Neural cell (in vitro differentiated cells): ENCODE data around the gene E2F4. TPM values are rescaled to one million over a fixed set of nuclear protein-coding genes. Genes with fewer than 3 reads are reported as not detected.

ENCODE experiments used
- H2AFZ ChIP-seq: fragments of 200-600, 300-800 bp; sonication (generic), shearing (Covaris generic); 2 replicates; pipeline ENCODE4 v1.6.0; 2014; ENCODE audit warnings: low read depth, mild to moderate bottlenecking, antibody characterized with exemption, low read length, moderate library complexity
- H3F3A ChIP-seq: fragments of 200-600 bp; shearing (Covaris generic); 2 replicates; pipeline ENCODE4 v1.6.1; 2016; ENCODE audit warnings: mild to moderate bottlenecking, moderate library complexity, mixed read lengths, antibody characterized with exemption, low read length; ENCODE audit not compliant: insufficient read depth, poor library complexity, severe bottlenecking
- H3K27ac ChIP-seq: fragments of 200-600, 300-800 bp; sonication (generic), shearing (Covaris generic); 2 replicates; pipeline ENCODE4 v1.5.1; 2014; ENCODE audit warnings: mild to moderate bottlenecking, low read length, moderate library complexity
- H3K27me3 ChIP-seq: fragments of 300-800, 200-600 bp; sonication (generic), shearing (Covaris generic); 2 replicates; pipeline ENCODE4 v1.6.0; 2014; ENCODE audit warnings: mild to moderate bottlenecking, low read depth, low read length, moderate library complexity; ENCODE audit not compliant: insufficient read depth
- H3K36me3 ChIP-seq: fragments of 300-800, 200-600 bp; sonication (generic), shearing (Covaris generic); 2 replicates; pipeline ENCODE4 v1.5.1; 2014; ENCODE audit warnings: mild to moderate bottlenecking, antibody characterized with exemption, low read length, moderate library complexity; ENCODE audit not compliant: insufficient read depth
- H3K4me2 ChIP-seq: fragments of 300-800, 200-600 bp; sonication (generic), shearing (Covaris generic); 2 replicates; pipeline ENCODE4 v1.6.0; 2014; ENCODE audit warnings: mild to moderate bottlenecking, low read length
- H3K4me3 ChIP-seq: fragments of 300-800, 200-600 bp; sonication (generic), shearing (Covaris generic); 2 replicates; pipeline ENCODE4 v1.5.1; 2014; ENCODE audit warnings: mild to moderate bottlenecking, low read length, moderate library complexity
- H3K79me2 ChIP-seq: fragments of 200-600 bp; shearing (Covaris generic); replicated peaks from 2 replicates; pipeline ENCODE4 v1.6.0; 2014; ENCODE audit warnings: mild to moderate bottlenecking, low read length, moderate library complexity; ENCODE audit not compliant: insufficient read depth
- H3K9ac ChIP-seq: fragments of 300-800, 200-600 bp; sonication (generic), shearing (Covaris generic); 2 replicates; pipeline ENCODE4 v1.6.1; 2016; ENCODE audit warnings: mild to moderate bottlenecking, low read length, mixed read lengths
- H3K9me2 ChIP-seq: fragments of 200-600 bp; shearing (Covaris generic); 2 replicates; pipeline ENCODE4 v1.6.1; 2016; ENCODE audit warnings: mild to moderate bottlenecking, low read length, mixed read lengths; ENCODE audit not compliant: insufficient read depth
- H3K9me3 ChIP-seq: fragments of 200-600, 300-800 bp; sonication (generic), shearing (Covaris generic); 2 replicates; pipeline ENCODE4 v1.6.1; 2016; ENCODE audit warnings: mild to moderate bottlenecking, mixed run types, low read length, moderate library complexity, mixed read lengths
- H4K20me1 ChIP-seq: fragments of 200-600 bp; shearing (Covaris generic); 2 replicates; pipeline ENCODE4 v1.6.1; 2016; ENCODE audit warnings: mild to moderate bottlenecking, mixed run types; ENCODE audit not compliant: insufficient read depth
- CTCF ChIP-seq: fragments of 450-650 bp; IDR thresholded peaks from 2 replicates; pipeline ENCODE4 v1.5.1; 2014; ENCODE audit warnings: antibody characterized with exemption, mild to moderate bottlenecking, moderate library complexity; ENCODE audit not compliant: poor library complexity, severe bottlenecking
- EP300 ChIP-seq: fragments of 450-650 bp; conservative IDR thresholded peaks from 2 replicates; pipeline ENCODE4 v1.6.1; 2014; ENCODE audit warnings: antibody characterized with exemption, mild to moderate bottlenecking, moderate library complexity; ENCODE audit not compliant: poor library complexity, severe bottlenecking
- EZH2 ChIP-seq: fragments of 200-600, 300-800 bp; shearing (Covaris generic), sonication (generic); IDR thresholded peaks from 2 replicates; pipeline ENCODE4 v1.6.1; 2014; ENCODE audit warnings: antibody characterized with exemption, low read length, borderline replicate concordance, mild to moderate bottlenecking; ENCODE audit not compliant: insufficient read depth, poor library complexity, severe bottlenecking
- MXI1 ChIP-seq: fragments of 450-650 bp; conservative IDR thresholded peaks from 2 replicates; pipeline ENCODE4 v1.6.1; 2014; ENCODE audit warnings: antibody characterized with exemption, mild to moderate bottlenecking; ENCODE audit not compliant: poor library complexity, severe bottlenecking
- POLR2AphosphoS5 ChIP-seq: IDR thresholded peaks from 2 replicates; pipeline ENCODE4 v1.6.1; 2012
- RAD21 ChIP-seq: fragments of 450-650 bp; conservative IDR thresholded peaks from 2 replicates; pipeline ENCODE4 v1.6.1; 2014; ENCODE audit warnings: antibody characterized with exemption, mild to moderate bottlenecking, moderate library complexity
- REST ChIP-seq: IDR thresholded peaks from 2 replicates; pipeline ENCODE4 v1.6.1; 2012; ENCODE audit warnings: borderline replicate concordance
- SMC3 ChIP-seq: fragments of 450-650 bp; conservative IDR thresholded peaks from 2 replicates; pipeline ENCODE4 v1.6.1; 2014; ENCODE audit warnings: antibody characterized with exemption, mild to moderate bottlenecking, moderate library complexity; ENCODE audit not compliant: poor library complexity
- TAF1 ChIP-seq: IDR thresholded peaks from 2 replicates; pipeline ENCODE4 v1.6.1; 2012; ENCODE audit warnings: low read depth
- polyA plus RNA-seq: library from polyadenylated mRNA; depleted of rRNA; stranded (reverse); fragments of >200 nt; gene quantifications from 2 replicates; pipeline ENCODE4 v1.2.3, GENCODE V29; 2014

E2F4 gene
- polyA plus RNA-seq, 1 donor from 2014 or later, result 112 TPM

GRCh38 chr16:67246756-67247191, 54.8 kb downstream of the E2F4 start:
- no peaks in the 10 kb centered on the region for H3K36me3 ChIP-seq
- no peak overlapping the region for H3K27ac ChIP-seq
- TF ChIP-seq CTCF (no peak), SMC3 (no peak), TAF1 (no peak), EZH2 (no peak), MXI1 (no peak), RAD21 (no peak), POLR2AphosphoS5 (no peak), REST (no peak), EP300 (no peak)
- H3K4me3 ChIP-seq, result peak overlapping the region; percentile 70
- H3K79me2 ChIP-seq, result no peaks in the 10 kb centered on the region
- H3K9me2 ChIP-seq, result no peaks in the 10 kb centered on the region
- no peak overlapping the region for H2AFZ ChIP-seq
- H4K20me1 ChIP-seq, result no peaks in the 10 kb centered on the region
- peaks cover 49% of the 10 kb centered on the region for H3K27me3 ChIP-seq
- no peak overlapping the region for H3K9ac ChIP-seq
- H3K4me2 ChIP-seq, result peak overlapping the region; percentile 73
- H3K9me3 ChIP-seq, result no peaks in the 10 kb centered on the region
- H3F3A ChIP-seq, result no peaks in the 10 kb centered on the region

GRCh38 chr16:67247192-67248072, 55.5 kb downstream of the E2F4 start, which contains the start of gene FHOD1:
Gene FHOD1, minus strand, starts transcription at chr16:67247481. Its CDS starts 71 bp downstream, at chr16:67247410.
- Histone ChIP-seq H3K9ac (peak within 1 kb of the TSS; percentile 59), H4K20me1 (no peaks in the 10 kb centered on the region), H3K36me3 (no peaks in the 10 kb centered on the region), H3K9me3 (no peaks in the 10 kb centered on the region), H2AFZ (no peak within 1 kb of the TSS), H3K4me3 (peak within 1 kb of the TSS; percentile 70), H3K4me2 (peak within 1 kb of the TSS; percentile 73), H3F3A (no peaks in the 10 kb centered on the region), H3K79me2 (no peaks in the 10 kb centered on the region), H3K9me2 (no peaks in the 10 kb centered on the region), H3K27ac (no peak within 1 kb of the TSS), H3K27me3 (peaks cover 49% of the 10 kb centered on the region)
- TF ChIP-seq CTCF (peak; percentile 18), TAF1 (no peak), SMC3 (no peak)
